Fibroblast of lung (primary cell): ENCODE results near the gene ADCY9. TPM values are rescaled to one million over a fixed set of nuclear protein-coding genes. Genes with fewer than 3 reads are reported as not detected.

Experiments used
- DNase-seq, 2 donors: peaks; one replicate each; pipeline versions ENCODE4 v3.0.0 to v3.0.0-alpha.2; 2010; ENCODE audit warnings: low read depth in 2 of 2
- H2AFZ ChIP-seq: 2 replicates; pipeline ENCODE4 v1.5.1; 2012; ENCODE audit warnings: low read length, control low read depth, inconsistent platforms
- H3K27ac ChIP-seq: 2 replicates; pipeline ENCODE4 v1.5.1; 2011; ENCODE audit warnings: low read length, control low read depth; ENCODE audit not compliant: insufficient read depth
- H3K27me3 ChIP-seq: 2 replicates; pipeline ENCODE4 v1.5.1; 2011; ENCODE audit warnings: mild to moderate bottlenecking, low read length; ENCODE audit not compliant: control insufficient read depth, insufficient read depth
- H3K36me3 ChIP-seq: 2 replicates; pipeline ENCODE4 v1.5.1; 2011; ENCODE audit warnings: low read length; ENCODE audit not compliant: control insufficient read depth, insufficient read depth
- H3K4me1 ChIP-seq: 2 replicates; pipeline ENCODE4 v1.5.1; 2011; ENCODE audit warnings: low read length; ENCODE audit not compliant: control insufficient read depth, insufficient read depth; ENCODE audit errors: extremely low read depth
- H3K4me2 ChIP-seq: 2 replicates; pipeline ENCODE4 v1.5.1; 2011; ENCODE audit warnings: low read length, control low read depth; ENCODE audit not compliant: insufficient read depth; ENCODE audit errors: extremely low read depth
- H3K4me3 ChIP-seq, 4 experiments: fragments of 200-600 bp in 1 of 4; sonication (generic) in 1 of 4; replicated peaks in 1 of 4; 2 replicates each; pipeline ENCODE4 v1.5.1; 2011 to 2016; ENCODE audit warnings: low read length in 4 of 4, low read depth in 3 of 4, mild to moderate bottlenecking in 3 of 4, control low read depth in 2 of 4, inconsistent platforms in 1 of 4, mixed read lengths in 1 of 4; ENCODE audit not compliant: insufficient read depth in 1 of 4; ENCODE audit errors: control extremely low read depth in 1 of 4
- H3K79me2 ChIP-seq: 2 replicates; pipeline ENCODE4 v1.5.1; 2012; ENCODE audit warnings: mild to moderate bottlenecking, low read length, inconsistent platforms; ENCODE audit not compliant: control insufficient read depth, insufficient read depth
- H3K9ac ChIP-seq: 2 replicates; pipeline ENCODE4 v1.5.1; 2011; ENCODE audit warnings: mild to moderate bottlenecking, low read length, control low read depth; ENCODE audit not compliant: insufficient read depth
- H3K9me3 ChIP-seq: 2 replicates; pipeline ENCODE4 v1.5.1; 2012; ENCODE audit warnings: low read depth, low read length; ENCODE audit not compliant: control insufficient read depth, insufficient read depth
- H4K20me1 ChIP-seq: 2 replicates; pipeline ENCODE4 v1.5.1; 2011; ENCODE audit warnings: low read length; ENCODE audit not compliant: control insufficient read depth, insufficient read depth; ENCODE audit errors: extremely low read depth
- EZH2 ChIP-seq: IDR thresholded peaks from 2 replicates; pipeline ENCODE4 v1.5.1; 2012; ENCODE audit warnings: low read length, control low read depth, mild to moderate bottlenecking; ENCODE audit errors: missing control alignments
- polyA plus RNA-seq, 2 donors: library from polyadenylated mRNA; depleted of rRNA in 1 of 2; stranded (reverse) in 1 of 2; unstranded in 1 of 2; fragments of >200 nt; gene quantifications; 2 replicates each; pipeline ENCODE4 v1.2.1, GENCODE V29; 2011 to 2012; ENCODE audit warnings: missing spikeins in 1 of 2
- total RNA-seq: library from RNA; depleted of rRNA; stranded (reverse); fragments of >200 nt; gene quantifications from 2 replicates; pipeline ENCODE4 v1.2.1, GENCODE V29; 2014
- TF ChIP-seq, protein P1 (sequence below), 2 donors: IDR thresholded peaks in 1 of 2; conservative IDR thresholded peaks in 1 of 2; 1 replicate in 1 of 2; 2 replicates in 1 of 2; pipeline ENCODE4 v1.5.1; 2011 to 2012; ENCODE audit warnings: low read length in 2 of 2, control low read depth in 1 of 2, inconsistent platforms in 1 of 2, low read depth in 1 of 2, mild to moderate bottlenecking in 1 of 2

The ADCY9 gene
- total and polyA plus RNA-seq, 2 donors (not counting 1 experiment from before 2014, with no cell fraction given): 22.1 to 37.0 TPM

DNA sequence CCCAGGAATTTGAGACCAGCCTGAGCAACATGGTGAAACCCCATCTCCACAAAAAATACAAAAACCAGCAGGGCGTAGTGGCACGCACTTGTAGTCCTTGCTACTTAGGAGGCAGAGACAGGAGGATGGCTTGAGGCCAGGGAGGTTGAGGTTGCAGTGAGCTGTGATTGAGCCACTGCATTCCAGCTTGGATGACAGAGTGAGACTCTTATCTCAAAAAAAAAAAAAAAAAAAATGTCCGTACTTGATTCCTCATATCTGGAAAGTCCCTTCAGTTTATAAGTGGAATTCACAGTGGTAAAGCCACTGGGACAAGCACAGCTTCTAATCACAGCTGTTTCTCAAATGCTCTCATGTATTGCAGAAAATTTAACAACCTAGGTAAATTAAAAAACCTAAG lies 157.1 kb downstream of the ADCY9 start:
- peaks cover 2% of the 10 kb centered on the region for H3K36me3 ChIP-seq
- no peak overlapping the region for H3K27ac ChIP-seq
- H3K4me1 ChIP-seq: peaks cover 10% of the 10 kb centered on the region
- no peaks in the 10 kb centered on the region for H3K79me2 ChIP-seq
- no peaks in the 10 kb centered on the region for H3K9me3 ChIP-seq
- H3K9ac ChIP-seq: no peak overlapping the region
- TF ChIP-seq, protein P1, sequence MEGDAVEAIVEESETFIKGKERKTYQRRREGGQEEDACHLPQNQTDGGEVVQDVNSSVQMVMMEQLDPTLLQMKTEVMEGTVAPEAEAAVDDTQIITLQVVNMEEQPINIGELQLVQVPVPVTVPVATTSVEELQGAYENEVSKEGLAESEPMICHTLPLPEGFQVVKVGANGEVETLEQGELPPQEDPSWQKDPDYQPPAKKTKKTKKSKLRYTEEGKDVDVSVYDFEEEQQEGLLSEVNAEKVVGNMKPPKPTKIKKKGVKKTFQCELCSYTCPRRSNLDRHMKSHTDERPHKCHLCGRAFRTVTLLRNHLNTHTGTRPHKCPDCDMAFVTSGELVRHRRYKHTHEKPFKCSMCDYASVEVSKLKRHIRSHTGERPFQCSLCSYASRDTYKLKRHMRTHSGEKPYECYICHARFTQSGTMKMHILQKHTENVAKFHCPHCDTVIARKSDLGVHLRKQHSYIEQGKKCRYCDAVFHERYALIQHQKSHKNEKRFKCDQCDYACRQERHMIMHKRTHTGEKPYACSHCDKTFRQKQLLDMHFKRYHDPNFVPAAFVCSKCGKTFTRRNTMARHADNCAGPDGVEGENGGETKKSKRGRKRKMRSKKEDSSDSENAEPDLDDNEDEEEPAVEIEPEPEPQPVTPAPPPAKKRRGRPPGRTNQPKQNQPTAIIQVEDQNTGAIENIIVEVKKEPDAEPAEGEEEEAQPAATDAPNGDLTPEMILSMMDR (conservative IDR thresholded peaks at IDR 0.05 in 1 of 2, IDR thresholded peaks at IDR 0.05 in 1 of 2; ENCODE audit: low read depth in 1 of 2, low read length in 2 of 2): no peak
- no peak for TF ChIP-seq EZH2
- no peak overlapping the region for H3K4me3 ChIP-seq
- peak; percentile 51 to 72 for DNase-seq
- H3K27me3 ChIP-seq: no peaks in the 10 kb centered on the region
- H4K20me1 ChIP-seq: no peaks in the 10 kb centered on the region
- peak overlapping the region; percentile 63 for H3K4me2 ChIP-seq
- no peak overlapping the region for H2AFZ ChIP-seq

DNA sequence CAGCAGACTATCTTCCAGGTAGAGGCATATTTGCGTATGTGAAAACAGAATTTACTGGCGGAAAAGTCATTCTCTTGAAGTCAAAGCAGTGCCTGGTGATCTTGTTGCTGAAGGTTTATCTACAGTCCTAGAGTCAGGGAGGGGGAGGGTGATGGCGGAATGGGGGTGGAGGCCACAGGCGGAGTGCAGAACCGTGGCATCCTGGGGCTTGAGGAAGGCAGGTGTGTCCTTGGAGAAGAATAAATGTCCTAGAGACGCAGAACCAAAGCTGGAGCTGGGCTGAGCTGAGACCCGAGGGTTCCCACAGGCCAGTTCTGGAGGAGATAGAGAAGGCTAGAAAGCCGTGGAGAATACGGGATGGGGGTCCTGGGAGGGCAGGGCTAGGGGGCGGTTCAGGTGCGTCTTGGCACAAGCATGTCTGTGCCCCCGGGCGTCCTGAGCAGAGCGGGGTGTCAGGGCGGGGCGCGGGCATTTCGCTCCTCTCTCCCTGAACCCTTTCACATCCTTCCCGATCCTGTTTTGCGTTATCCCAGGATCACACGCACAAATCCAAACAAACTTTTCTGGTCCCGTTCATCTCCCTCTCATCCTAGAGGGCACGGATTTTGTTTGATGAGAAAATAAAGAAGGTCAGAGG lies 158.8 kb downstream of the ADCY9 start:
- Histone ChIP-seq H3K9ac (no peak overlapping the region), H3K4me2 (no peak overlapping the region), H3K4me1 (peaks cover 14% of the 10 kb centered on the region), H3K4me3 (no peak overlapping the region), H3K79me2 (no peaks in the 10 kb centered on the region), H3K9me3 (no peaks in the 10 kb centered on the region), H3K27me3 (no peaks in the 10 kb centered on the region), H4K20me1 (no peaks in the 10 kb centered on the region), H2AFZ (no peak overlapping the region), H3K36me3 (no peaks in the 10 kb centered on the region), H3K27ac (no peak overlapping the region)
- TF ChIP-seq EZH2: no peak
- TF ChIP-seq, protein P1 (conservative IDR thresholded peaks at IDR 0.05 in 1 of 2, IDR thresholded peaks at IDR 0.05 in 1 of 2; ENCODE audit: low read depth in 1 of 2, low read length in 2 of 2): no peak
- no peak for DNase-seq

DNA sequence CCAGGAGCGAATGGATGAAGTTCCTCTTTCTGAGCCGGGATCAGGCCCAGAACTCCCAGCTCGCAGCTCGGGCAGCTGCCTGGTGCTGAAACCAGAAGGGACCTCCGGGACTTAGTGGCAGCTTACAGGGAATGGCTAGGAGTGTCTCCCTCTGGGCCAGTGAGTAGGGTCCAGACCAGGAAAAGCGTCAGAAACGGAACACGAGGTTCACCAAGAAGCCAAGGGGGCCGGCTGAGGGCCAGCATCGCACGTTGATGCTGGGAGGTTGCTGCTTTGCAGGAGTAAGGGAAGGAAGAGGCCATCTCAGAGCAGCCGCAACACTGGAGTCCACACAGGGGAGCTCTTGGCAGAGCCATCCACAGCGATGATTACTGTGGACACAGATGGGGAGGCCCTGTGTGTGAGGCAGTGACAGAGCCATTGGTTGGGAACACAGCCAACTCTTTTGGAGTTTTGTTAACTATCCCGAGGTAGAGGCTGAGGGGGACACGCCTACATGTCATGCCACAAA lies 161.8 kb downstream of the ADCY9 start:
- TF ChIP-seq EZH2: no peak
- TF ChIP-seq, protein P1 (conservative IDR thresholded peaks at IDR 0.05 in 1 of 2, IDR thresholded peaks at IDR 0.05 in 1 of 2; ENCODE audit: low read depth in 1 of 2, low read length in 2 of 2): no peak
- Histone ChIP-seq H3K9ac (no peak overlapping the region), H3K36me3 (no peaks in the 10 kb centered on the region), H3K9me3 (no peaks in the 10 kb centered on the region), H3K27ac (no peak overlapping the region), H3K4me3 (no peak overlapping the region), H3K27me3 (no peaks in the 10 kb centered on the region), H4K20me1 (no peaks in the 10 kb centered on the region), H3K79me2 (no peaks in the 10 kb centered on the region), H2AFZ (no peak overlapping the region), H3K4me1 (peaks cover 23% of the 10 kb centered on the region), H3K4me2 (no peak overlapping the region)
- peak in 1 of 2 donors; percentile 36 for DNase-seq
